ENCODE results near the gene SYVN1.

- no peak for TF ChIP-seq POLR2A (IDR thresholded peaks at IDR 0.05)
- no peak for TF ChIP-seq CTCF (IDR thresholded peaks at IDR 0.05 in 8 of 11, conservative IDR thresholded peaks at IDR 0.05 in 3 of 11)
- peak in 2 of 3 donors; percentile 25 for TF ChIP-seq POLR2AphosphoS5 (IDR thresholded peaks at IDR 0.05)
Observed at GRCh38 chr11:65116370-65117205, 17.7 kb downstream of the SYVN1 start.
